Activated CD8-positive, alpha-beta T cell treated with anti-CD3 and anti-CD28 coated beads, Interleukin-2, amount 10 ng/mL, durations not matched to agents 7 days and 5 days (primary cell): ENCODE measurements around the gene SNRPF. TPM values are rescaled to one million over a fixed set of nuclear protein-coding genes. Genes with fewer than 3 reads are reported as not detected.

Experiments
- ATAC-seq: fragments of 150-1000 bp; cut with Tn5 transposase; one replicate; pipeline ENCODE4 v1.10.0; 2021; ENCODE audit warnings: moderate library complexity
- CTCF ChIA-PET: fragments of 350-600 bp; sonication (Branson Sonifier 250); formaldehyde crosslinking; loops from one replicate; lab custom pipeline; 2021; ENCODE audit warnings: antibody characterized with exemption; lab: Charles Lee
- POLR2A ChIA-PET: fragments of 350-600 bp; sonication (Branson Sonifier 250); formaldehyde crosslinking; loops from one replicate; lab custom pipeline; 2021; ENCODE audit warnings: antibody characterized with exemption; lab: Charles Lee
- DNase-seq: peaks from one replicate; pipeline ENCODE4 v3.0.0-alpha.2; 2020
- H3K27ac Mint-ChIP-seq: one replicate; pipeline ENCODE4 v1.8.0; 2021; ENCODE audit warnings: mild to moderate bottlenecking, mixed read lengths
- H3K27me3 Mint-ChIP-seq: one replicate; pipeline ENCODE4 v1.8.0; 2021; ENCODE audit warnings: low read depth, mixed read lengths
- H3K36me3 Mint-ChIP-seq: one replicate; pipeline ENCODE4 v1.8.0; 2021; ENCODE audit warnings: low read depth, mixed read lengths
- H3K4me1 Mint-ChIP-seq: one replicate; pipeline ENCODE4 v1.8.0; 2021; ENCODE audit warnings: low read depth, mixed read lengths
- H3K4me3 Mint-ChIP-seq: one replicate; pipeline ENCODE4 v1.8.0; 2021; ENCODE audit warnings: mild to moderate bottlenecking, mixed read lengths
- H3K9me3 Mint-ChIP-seq: one replicate; pipeline ENCODE4 v1.8.0; 2022; ENCODE audit warnings: mixed read lengths; ENCODE audit not compliant: insufficient read depth
- total RNA-seq, 2 experiments: library from RNA; stranded (reverse); gene quantifications; one replicate each; pipeline ENCODE4 v1.2.3, GENCODE V29; 2021

SNRPF gene
- total RNA-seq, 2 experiments from 2014 or later, result 34.5 to 40.9 TPM

GRCh38 chr12:95908573-95908972 is 49.8 kb downstream of the SNRPF start:
- Mint-ChIP-seq H3K4me3 (no peak overlapping the region), H3K36me3 (no peaks in the 10 kb centered on the region), H3K27ac (no peak overlapping the region), H3K4me1 (no peaks in the 10 kb centered on the region), H3K27me3 (peaks cover 17% of the 10 kb centered on the region), H3K9me3 (no peaks in the 10 kb centered on the region)
- no peak for DNase-seq
- CTCF ChIA-PET, result interaction anchor here (1.1 kb wide), 1 partner anchor 10 kb away, joined by 10 read pairs; no protein-coding TSS in a partner anchor
- ATAC-seq, result no peak
- POLR2A ChIA-PET, result no interaction called here

- peaks cover 16% of the 10 kb centered on the region for H3K27me3 Mint-ChIP-seq
- ChIA-PET CTCF (no interaction called here), POLR2A (no interaction called here)
- no peaks in the 10 kb centered on the region for H3K4me1 Mint-ChIP-seq
- no peaks in the 10 kb centered on the region for H3K36me3 Mint-ChIP-seq
- ATAC-seq (no peak), DNase-seq (no peak)
- no peak overlapping the region for H3K4me3 Mint-ChIP-seq
- H3K9me3 Mint-ChIP-seq, result no peaks in the 10 kb centered on the region
- no peak overlapping the region for H3K27ac Mint-ChIP-seq
These were observed 51.1 kb downstream of the SNRPF start for GRCh38 chr12:95909871-95910270.

Other genes starting within 250 kb of the SNRPF start
- not detected for gene NTN4, start 68.2 kb upstream of the SNRPF start, total RNA-seq
- gene CCDC38, start 83.7 kb downstream of the SNRPF start, total RNA-seq, result not detected
- 1 to 10 TPM; 1.3 to 1.6 TPM for gene AMDHD1, start 84.4 kb downstream of the SNRPF start, total RNA-seq
- under 1 TPM; 0.63 to 0.74 TPM for gene HAL, start 137.4 kb downstream of the SNRPF start, total RNA-seq
- 10 to 100 TPM; 44.5 to 48.8 TPM for gene LTA4H, start 176.6 kb downstream of the SNRPF start, total RNA-seq